ENCODE measurements around the gene B3GLCT. TPM values are rescaled to one million over a fixed set of nuclear protein-coding genes. Genes with fewer than 3 reads are reported as not detected.

The B3GLCT gene
- total RNA-seq, 1 experiment from 2014 or later: 1.7 TPM

- intact Hi-C loops (cut with micrococcal nuclease): no loop called here
- BruUV-seq (replicated peaks): no TSS peak
- POLR2A ChIA-PET: interaction anchor here (0.7 kb wide), 1 partner anchor 193 kb away, joined by 3 read pairs; no protein-coding TSS in a partner anchor
- no peaks in the 10 kb centered on the region for H3K9me3 Mint-ChIP-seq (ENCODE audit: unreplicated experiment)
- H3K27ac Mint-ChIP-seq (ENCODE audit: low read depth, unreplicated experiment): no peak overlapping the region
- no peaks in the 10 kb centered on the region for H3K4me1 Mint-ChIP-seq (ENCODE audit: insufficient read depth, unreplicated experiment)
- CTCF ChIA-PET: interaction anchor here (0.6 to 16.7 kb wide), 4 partner anchors 27 to 188 kb away, joined by 3 to 378 read pairs (median 76); no protein-coding TSS in a partner anchor
- no peak for TF ChIP-seq CTCF (IDR thresholded peaks at IDR 0.05; ENCODE audit: unreplicated experiment)
- H3K27me3 Mint-ChIP-seq (ENCODE audit: insufficient read depth, unreplicated experiment): no peaks in the 10 kb centered on the region
- H3K4me3 Mint-ChIP-seq (ENCODE audit: unreplicated experiment): no peak overlapping the region
- no peaks in the 10 kb centered on the region for H3K36me3 Mint-ChIP-seq (ENCODE audit: insufficient read depth, unreplicated experiment)
- DNase-seq (ENCODE audit: unreplicated experiment): no peak
Measured at GRCh38 chr13:31242916-31243315, 43.1 kb downstream of the B3GLCT start.

- no peak for DNase-seq (ENCODE audit: unreplicated experiment)
- ChIA-PET POLR2A (interaction anchor here (0.8 to 1.0 kb wide), 2 partner anchors 10 to 25 kb away, joined by 3 read pairs; no protein-coding TSS in a partner anchor), CTCF (interaction anchor here (2.3 to 16.7 kb wide), 3 partner anchors 9 to 186 kb away, joined by 12 to 378 read pairs (median 65); no protein-coding TSS in a partner anchor)
- TF ChIP-seq CTCF (IDR thresholded peaks at IDR 0.05; ENCODE audit: unreplicated experiment): no peak
- Mint-ChIP-seq H3K27ac (ENCODE audit: low read depth, unreplicated experiment) (no peak overlapping the region), H3K36me3 (ENCODE audit: insufficient read depth, unreplicated experiment) (no peaks in the 10 kb centered on the region), H3K4me3 (ENCODE audit: unreplicated experiment) (no peak overlapping the region), H3K4me1 (ENCODE audit: insufficient read depth, unreplicated experiment) (no peaks in the 10 kb centered on the region), H3K9me3 (ENCODE audit: unreplicated experiment) (no peaks in the 10 kb centered on the region), H3K27me3 (ENCODE audit: insufficient read depth, unreplicated experiment) (no peaks in the 10 kb centered on the region)
- no TSS peak for BruUV-seq (replicated peaks)
- intact Hi-C loops (cut with micrococcal nuclease): no loop called here
Measured at GRCh38 chr13:31245598-31246373, 46.0 kb downstream of the B3GLCT start.

GRCh38 chr13:31246918-31247317 is 47.1 kb downstream of the B3GLCT start:
- TF ChIP-seq CTCF (IDR thresholded peaks at IDR 0.05; ENCODE audit: unreplicated experiment): no peak
- Mint-ChIP-seq H3K9me3 (ENCODE audit: unreplicated experiment) (peaks cover 7% of the 10 kb centered on the region), H3K27me3 (ENCODE audit: insufficient read depth, unreplicated experiment) (no peaks in the 10 kb centered on the region), H3K4me1 (ENCODE audit: insufficient read depth, unreplicated experiment) (no peaks in the 10 kb centered on the region), H3K36me3 (ENCODE audit: insufficient read depth, unreplicated experiment) (no peaks in the 10 kb centered on the region), H3K27ac (ENCODE audit: low read depth, unreplicated experiment) (no peak overlapping the region), H3K4me3 (ENCODE audit: unreplicated experiment) (no peak overlapping the region)
- POLR2A ChIA-PET: no interaction called here
- no TSS peak for BruUV-seq (replicated peaks)
- intact Hi-C loops (cut with micrococcal nuclease): no loop called here
- DNase-seq (ENCODE audit: unreplicated experiment): no peak
- CTCF ChIA-PET: interaction anchor here (0.8 to 16.7 kb wide), 3 partner anchors 10 to 178 kb away, joined by 3 to 378 read pairs (median 65); no protein-coding TSS in a partner anchor

- POLR2A ChIA-PET: no interaction called here
- no peak overlapping the region for H3K4me3 Mint-ChIP-seq (ENCODE audit: unreplicated experiment)
Measured at GRCh38 chr13:31248361-31248760, 48.6 kb downstream of the B3GLCT start.

More at GRCh38 chr13:31248361-31248760, 48.6 kb downstream of the B3GLCT start:
- no TSS peak for BruUV-seq (replicated peaks)
- Mint-ChIP-seq H3K27ac (ENCODE audit: low read depth, unreplicated experiment) (no peak overlapping the region), H3K9me3 (ENCODE audit: unreplicated experiment) (peaks cover 17% of the 10 kb centered on the region), H3K36me3 (ENCODE audit: insufficient read depth, unreplicated experiment) (no peaks in the 10 kb centered on the region), H3K4me1 (ENCODE audit: insufficient read depth, unreplicated experiment) (no peaks in the 10 kb centered on the region), H3K27me3 (ENCODE audit: insufficient read depth, unreplicated experiment) (no peaks in the 10 kb centered on the region)
- no peak for TF ChIP-seq CTCF (IDR thresholded peaks at IDR 0.05; ENCODE audit: unreplicated experiment)
- CTCF ChIA-PET: interaction anchor here (0.9 to 7.4 kb wide), 3 partner anchors 11 to 177 kb away, joined by 4 to 65 read pairs (median 4); no protein-coding TSS in a partner anchor
- intact Hi-C loops (cut with micrococcal nuclease): no loop called here
- no peak for DNase-seq (ENCODE audit: unreplicated experiment)

Data from MCF 10A (cell line).